HG03060 (cell line): ENCODE measurements around the gene MAP3K12.

Source experiments
- ATAC-seq: cut with Tn5 transposase; IDR thresholded peaks from one replicate; pipeline ENCODE4 v1.9.1; 2021; ENCODE audit warnings: low read depth, moderate number of reproducible peaks; ENCODE audit not compliant: unreplicated experiment

MAP3K12 gene

DNA sequence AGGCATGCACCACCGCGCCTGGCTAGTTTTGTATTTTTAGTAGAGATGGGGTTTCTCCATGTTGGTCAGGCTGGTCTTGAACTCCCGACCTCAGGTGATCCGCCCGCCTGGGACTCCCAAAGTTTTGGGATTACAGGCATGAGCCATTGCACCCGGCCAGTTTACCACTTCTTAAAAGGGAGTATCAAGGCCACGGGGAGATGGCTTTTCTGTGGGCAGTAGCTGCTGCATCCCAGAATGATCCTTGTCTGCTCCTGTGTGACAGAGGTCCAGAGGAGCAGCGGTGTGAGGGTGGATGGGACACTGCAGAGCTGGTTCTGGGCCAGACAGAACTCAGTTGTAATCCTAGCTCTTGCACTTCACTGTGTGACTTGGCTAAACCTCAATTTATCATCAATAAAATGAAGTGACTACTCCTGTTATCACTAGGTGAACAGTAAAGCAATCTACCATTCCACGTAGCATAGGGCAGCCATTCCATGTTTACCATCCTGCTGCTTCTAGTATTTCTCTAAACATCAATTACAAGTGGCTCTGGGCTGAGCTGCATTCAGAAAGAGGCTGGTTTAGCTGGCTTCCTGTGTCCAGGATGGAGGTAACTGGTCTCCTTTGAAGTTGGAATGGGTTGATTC is 11.0 kb upstream of the MAP3K12 start:
- ATAC-seq = no peak

DNA sequence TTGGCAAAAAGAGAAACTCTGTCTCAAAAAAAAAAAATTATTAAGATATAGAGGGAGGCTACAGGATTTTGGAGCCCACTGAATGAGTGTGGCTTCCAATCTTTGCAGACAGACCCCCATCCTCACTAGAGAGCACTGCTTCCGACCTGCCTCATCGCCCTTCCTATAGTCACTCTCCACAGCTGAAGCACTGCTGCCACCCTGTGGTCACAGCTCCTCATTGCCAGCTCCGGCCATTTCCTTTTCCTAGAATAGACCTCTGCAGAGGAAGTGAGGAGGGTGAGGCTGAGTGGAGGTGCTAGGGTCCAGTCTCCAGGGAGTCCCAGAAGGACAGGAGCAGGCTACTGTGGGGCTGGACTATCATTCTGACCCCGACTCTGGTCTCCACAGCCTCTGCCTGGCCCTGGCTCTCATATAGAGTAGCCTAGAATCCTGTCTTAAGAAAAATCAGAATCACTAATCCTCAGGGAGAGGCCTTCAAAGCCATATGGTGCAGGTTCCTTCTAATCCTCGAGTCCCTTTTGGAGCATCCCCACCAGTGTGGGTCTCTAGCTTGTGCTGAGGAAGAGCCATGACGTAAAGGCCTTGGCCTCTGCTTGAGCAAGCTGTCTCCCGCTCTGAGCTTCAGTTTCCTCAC is 9.4 kb upstream of the MAP3K12 start:
- ATAC-seq = no peak

DNA sequence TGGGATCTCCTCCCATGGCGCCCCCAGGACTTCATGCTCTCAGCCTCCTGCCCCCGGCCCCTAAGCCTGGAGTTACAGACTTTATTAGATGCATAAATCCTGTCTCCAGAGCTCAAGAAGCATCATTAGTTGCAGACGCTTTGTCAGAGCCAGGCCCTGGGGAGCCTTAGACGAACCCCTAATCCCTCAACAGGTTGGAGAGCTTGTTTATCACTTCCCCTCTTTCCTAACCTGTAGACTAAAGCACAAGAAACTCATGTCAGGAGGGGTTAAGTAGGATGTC is 8.3 kb upstream of the MAP3K12 start:
- ATAC-seq = no peak

GRCh38 chr12:53506881-53507602 is 7.8 kb upstream of the MAP3K12 start, which contains the start of gene NPFF:
Gene NPFF (minus strand): TSS chr12:53507484. CDS start chr12:53507474, 10 bp downstream.
- ATAC-seq = no peak

- no peak for ATAC-seq
These were observed 7.2 kb upstream of the MAP3K12 start for GRCh38 chr12:53506450-53506785.

DNA sequence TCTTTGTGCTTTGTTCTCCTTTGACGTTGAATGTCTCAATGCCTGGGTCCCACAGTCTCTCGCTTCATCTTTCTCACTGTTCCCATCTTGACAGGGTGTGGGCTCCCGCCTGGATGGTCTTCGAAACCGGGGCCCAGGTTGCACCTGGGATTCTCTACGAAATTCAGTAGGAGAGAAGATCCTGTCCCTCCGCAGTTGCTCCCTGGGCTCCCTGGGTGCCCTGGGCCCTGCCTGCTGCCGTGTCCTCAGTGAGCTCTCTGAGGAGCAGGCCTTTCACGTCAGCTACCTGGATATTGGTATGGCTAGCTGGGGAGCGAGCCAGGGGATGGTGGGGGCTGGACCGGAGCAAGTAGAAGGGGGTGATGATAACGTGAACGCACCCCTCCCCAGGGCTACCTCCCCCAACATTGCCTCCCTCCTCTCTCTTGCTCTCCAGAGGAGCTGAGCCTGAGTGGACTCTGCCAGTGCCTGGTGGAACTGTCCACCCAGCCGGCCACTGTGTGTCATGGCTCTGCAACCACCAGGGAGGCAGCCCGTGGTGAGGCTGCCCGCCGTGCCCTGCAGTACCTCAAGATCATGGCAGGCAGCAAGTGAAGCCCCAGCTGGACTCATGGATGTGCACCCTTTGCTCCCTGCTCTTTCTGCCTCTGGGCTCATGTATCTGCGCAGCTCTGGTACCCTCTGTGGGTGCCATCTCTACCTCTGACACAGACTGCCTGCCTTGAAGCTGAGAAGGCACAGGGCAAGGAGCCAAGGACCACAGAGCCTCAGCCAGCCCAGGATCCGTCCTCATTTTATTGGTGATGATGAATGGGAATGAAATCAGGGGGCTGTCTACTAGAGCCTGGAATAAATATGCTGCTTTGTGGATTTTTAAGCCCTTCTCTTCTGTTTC is 6.5 kb upstream of the MAP3K12 start:
- no peak for ATAC-seq

GRCh38 chr12:53505086-53505485 is 5.8 kb upstream of the MAP3K12 start:
- no peak for ATAC-seq

DNA sequence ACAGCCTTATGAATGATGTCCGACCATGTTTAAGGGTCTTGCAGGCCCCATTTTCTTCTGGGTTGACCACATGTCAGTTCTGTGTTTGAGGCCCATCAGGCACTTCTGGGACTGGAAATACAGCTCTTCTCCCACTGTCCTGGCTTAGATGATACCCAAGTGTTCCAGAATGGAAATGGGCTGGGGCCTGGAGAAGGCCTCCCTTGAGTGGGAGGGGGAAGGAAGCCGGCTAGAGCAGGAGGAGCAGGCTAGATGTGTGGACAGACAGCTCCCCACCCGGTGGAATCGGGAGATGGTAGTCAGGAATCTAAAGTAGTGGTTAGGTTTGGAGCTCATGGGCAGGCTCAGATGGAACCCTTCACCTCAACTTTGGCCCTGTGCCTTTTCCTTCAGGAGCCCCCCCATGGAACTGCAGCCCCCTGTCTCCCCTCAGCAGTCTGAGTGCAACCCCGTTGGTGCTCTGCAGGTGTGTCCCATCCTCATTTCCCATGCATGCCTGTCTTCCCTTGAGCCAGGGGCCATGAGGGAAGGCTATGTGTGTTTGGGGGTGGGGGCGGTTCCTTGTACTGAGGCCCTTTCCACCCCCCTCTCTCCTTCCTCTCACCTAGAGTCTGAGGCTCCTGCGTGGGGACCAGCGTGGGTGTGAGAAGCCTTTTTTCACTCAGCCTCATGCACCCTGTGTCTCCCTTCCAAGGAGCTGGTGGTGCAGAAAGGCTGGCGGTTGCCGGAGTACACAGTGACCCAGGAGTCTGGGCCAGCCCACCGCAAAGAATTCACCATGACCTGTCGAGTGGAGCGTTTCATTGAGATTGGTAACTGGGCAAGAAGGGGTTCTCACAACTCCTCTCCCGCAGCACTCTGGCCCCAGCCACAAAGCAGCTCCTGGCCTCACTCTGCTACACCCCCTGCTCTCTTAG is 5.0 kb upstream of the MAP3K12 start:
- ATAC-seq = no peak

GRCh38 chr12:53502983-53503728 is 3.9 kb upstream of the MAP3K12 start:
- no peak for ATAC-seq

DNA sequence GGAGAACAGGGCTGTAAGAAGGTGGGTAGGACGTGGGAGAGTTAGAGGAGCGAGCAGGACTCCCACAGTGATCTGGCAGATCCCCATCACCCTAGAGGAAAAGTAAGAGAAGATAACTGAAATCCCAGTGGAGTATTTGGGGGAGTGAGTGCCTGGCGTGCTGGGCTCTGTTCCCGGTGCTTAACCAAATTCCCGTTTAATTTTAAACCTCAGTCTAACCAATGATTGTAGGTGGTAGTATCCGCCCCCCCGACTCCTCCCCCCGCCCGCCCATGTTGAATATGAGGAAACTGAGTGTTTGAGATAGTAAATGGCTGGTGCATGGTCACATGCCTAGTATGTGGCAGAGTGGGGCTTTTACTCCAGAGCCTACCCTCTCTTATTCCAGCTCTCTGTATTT is 3.1 kb upstream of the MAP3K12 start:
- ATAC-seq = no peak

DNA sequence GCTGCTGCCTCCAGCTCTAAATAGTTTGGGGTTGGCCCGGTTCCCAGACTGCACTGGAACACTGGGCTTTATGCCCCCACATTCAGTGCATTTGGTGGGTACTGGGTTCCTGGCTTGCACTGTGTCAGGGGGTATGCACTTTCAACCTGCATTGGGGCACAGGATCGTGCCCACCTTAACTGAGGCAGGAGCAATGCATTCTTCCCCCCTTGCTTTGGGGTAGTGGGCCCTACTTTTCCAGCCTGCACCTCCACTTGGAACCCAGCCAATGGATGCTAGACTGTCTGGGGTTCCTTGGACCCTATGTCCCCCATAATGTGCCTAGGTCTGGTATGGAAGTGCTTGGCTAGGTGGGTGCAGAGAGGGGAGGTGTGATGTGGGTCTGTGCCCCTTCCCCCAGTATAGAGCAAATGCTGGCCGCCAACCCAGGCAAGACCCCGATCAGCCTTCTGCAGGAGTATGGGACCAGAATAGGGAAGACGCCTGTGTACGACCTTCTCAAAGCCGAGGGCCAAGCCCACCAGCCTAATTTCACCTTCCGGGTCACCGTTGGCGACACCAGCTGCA is 2.4 kb upstream of the MAP3K12 start:
- ATAC-seq = no peak

DNA sequence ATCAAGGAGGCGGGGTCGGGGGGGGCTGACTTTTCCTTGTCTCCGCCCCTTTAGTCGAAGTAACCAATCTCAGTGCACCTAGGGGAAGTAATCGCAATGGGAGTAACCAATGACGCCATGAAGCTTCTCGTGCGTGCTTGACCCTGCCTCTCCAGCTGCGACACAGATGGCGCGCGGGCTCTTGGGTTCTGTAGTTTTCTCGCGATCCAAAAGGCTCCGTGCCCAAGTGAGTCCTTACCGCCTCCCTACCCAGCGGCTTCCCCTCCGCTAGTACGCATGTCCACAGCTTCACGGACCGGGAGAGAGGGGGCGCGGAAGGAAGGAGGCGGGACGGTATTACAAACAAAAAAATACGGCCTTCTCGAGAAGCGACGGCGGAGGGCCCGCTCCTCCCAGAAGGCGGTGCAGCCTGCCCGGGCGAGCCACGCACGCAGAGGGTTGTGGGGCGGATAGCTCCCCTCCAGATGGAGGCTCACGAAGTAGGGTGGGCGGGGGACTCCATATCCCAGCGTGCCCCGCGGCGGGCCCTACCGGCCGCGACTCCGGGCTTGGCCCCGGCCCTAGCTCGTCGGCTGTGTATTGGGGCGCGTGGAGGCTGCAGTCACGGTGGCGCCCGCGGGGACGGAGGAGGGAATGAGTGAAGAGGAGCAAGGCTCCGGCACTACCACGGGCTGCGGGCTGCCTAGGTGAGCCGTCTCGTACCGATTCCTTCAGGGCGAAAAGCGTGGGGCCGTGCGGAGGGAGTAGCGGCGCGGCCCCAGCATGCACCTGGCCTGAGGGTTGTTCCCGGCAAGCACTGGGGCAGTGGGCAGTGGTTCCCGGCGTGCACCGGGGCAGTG is 1.7 kb upstream of the MAP3K12 start, which contains the start of gene TARBP2:
Gene TARBP2 (plus strand): TSS at position 508 of the 839 bp plus-strand sequence. CDS start 126 bp downstream, at position 634.
- ATAC-seq = peak; percentile 69

DNA sequence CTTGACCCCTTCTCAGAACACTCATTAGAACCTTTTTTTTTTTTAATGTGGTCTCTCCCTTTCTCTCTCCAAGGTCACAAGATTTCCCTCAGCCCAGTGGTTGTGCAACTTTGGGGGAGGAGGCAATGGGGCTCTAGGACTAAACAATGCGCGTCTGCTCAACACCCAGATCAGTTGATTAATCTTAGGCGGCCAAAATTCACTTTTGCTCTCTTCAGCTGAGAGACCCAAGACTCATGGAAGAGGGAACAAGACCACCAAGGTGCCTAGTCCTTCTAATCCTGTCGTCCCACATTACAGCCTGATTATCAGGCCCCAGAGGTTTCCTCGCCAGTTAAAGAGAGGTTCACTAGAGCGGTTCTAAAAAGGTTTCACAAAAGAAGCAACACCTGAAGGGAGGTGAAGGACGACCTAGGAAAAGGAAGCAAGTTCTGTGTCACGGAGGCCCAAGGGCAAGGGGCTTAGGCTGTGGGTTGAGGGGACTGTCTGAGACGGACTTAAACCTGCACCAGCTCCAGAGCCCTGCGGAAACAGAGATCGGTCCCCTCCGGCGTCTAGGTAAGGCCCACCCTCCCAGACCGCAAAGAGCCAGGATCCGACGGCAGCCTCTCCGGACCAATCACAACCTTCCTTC is 1.0 kb upstream of the MAP3K12 start:
- no peak for ATAC-seq

GRCh38 chr12:53498235-53498630 is 1.0 kb downstream of the MAP3K12 start:
- ATAC-seq = no peak

DNA sequence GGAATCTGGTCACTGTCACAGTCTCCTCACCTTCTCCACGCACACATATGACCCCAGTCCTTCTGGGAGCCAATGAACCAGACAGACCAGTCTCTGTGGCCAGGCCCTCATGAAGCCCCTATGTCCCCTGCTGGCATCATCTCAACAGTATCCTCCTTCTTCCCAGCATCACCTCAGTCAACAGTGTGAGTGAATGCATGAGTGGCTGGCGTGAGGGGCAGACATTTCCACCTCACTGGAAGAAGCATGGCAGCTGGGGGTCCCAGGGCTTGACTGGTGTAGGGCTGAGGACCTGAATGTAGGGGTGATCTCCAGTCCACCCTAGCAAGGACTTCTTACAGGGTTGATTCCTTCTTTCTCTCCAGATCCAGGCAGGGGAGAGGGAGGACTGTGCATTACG is 1.8 kb downstream of the MAP3K12 start:
- no peak for ATAC-seq

DNA sequence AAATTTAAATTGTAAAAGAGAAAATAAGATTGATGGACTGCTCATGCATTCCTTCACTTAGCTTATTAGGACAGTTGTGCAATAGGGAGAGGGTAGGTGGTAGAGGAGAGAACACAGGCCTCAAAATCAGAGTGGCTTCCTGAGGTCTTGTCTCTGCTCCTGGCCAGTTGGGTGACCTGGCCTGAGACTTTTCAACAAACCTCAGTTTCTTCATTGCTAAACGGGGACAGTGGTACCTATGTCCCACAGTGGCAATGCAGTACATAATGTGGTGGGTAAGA is 2.6 kb downstream of the MAP3K12 start:
- no peak for ATAC-seq

DNA sequence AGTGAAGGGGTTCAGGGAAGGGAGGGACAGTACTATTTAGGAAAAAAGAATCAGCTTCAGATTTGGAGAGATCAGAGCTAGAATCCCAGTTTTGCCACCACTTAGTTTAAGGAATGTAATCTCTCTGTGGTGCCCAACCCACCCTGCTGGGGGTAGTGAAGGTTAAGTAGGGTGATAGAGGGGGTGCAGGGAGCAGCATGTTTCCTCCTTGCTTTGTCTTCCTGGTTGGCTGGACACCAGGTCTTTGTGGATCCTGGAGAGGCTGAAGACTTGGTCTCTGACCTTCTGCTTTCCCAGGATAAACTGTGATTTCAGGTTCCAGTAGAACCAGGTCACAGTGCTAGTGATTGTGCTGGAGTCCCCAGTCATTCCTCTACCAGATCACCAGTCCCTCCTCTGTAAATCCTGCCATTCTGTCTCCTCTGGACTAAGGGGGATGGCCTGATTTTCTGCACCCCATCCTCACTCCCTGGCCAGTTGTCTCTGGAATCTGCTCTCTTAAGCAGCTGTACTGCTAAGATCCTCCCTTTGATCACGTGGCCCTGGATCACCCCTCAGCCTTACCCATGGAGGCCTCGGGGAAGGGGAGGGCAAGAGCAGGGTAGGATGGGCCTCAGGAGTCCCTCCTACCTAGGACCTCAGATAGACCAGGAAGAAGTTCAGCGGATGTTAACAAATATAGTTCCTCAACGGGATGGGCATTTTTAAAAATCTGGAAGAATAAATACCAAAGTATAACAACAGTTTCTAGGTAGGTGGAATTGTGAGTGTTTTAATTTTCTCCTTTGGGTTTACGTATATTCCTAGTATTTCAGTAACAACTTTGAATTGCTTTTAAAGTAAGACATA is 3.1 kb downstream of the MAP3K12 start:
- no peak for ATAC-seq
